Stimulated activated effector memory CD8-positive, alpha-beta T cell treated with anti-CD3 and anti-CD28 coated beads, Interleukin-12 subunit alpha, Interleukin-12 subunit beta, amount 100 ng/mL, for 72 hours (primary cell): Measurements from ENCODE around the gene GABRR3.
"Not testable (repeated sequence)": the region's sequence is repeated elsewhere in the genome, so short reads cannot be mapped to it uniquely, and the experiment has no call there.

Experiments used
- ATAC-seq: fragments of 150-1000 bp; cut with Tn5 transposase; 2 replicates; pipeline ENCODE4 v1.10.0; 2021
- DNase-seq, 2 donors: peaks; one replicate each; pipeline ENCODE4 v3.0.0; 2021 to 2022; ENCODE audit warnings: low spot score in 2 of 2
- H3K27ac Mint-ChIP-seq: one replicate; pipeline ENCODE4 v1.8.0; 2022; ENCODE audit warnings: mild to moderate bottlenecking, mixed read lengths
- H3K36me3 Mint-ChIP-seq: one replicate; pipeline ENCODE4 v1.8.0; 2022; ENCODE audit warnings: mild to moderate bottlenecking, mixed read lengths
- H3K4me1 Mint-ChIP-seq: one replicate; pipeline ENCODE4 v1.8.0; 2022; ENCODE audit warnings: mixed read lengths
- H3K4me3 Mint-ChIP-seq: one replicate; pipeline ENCODE4 v1.8.0; 2022; ENCODE audit warnings: mild to moderate bottlenecking, mixed read lengths
- H3K9me3 Mint-ChIP-seq: one replicate; pipeline ENCODE4 v1.8.0; 2022; ENCODE audit warnings: mixed read lengths

The GABRR3 gene

DNA sequence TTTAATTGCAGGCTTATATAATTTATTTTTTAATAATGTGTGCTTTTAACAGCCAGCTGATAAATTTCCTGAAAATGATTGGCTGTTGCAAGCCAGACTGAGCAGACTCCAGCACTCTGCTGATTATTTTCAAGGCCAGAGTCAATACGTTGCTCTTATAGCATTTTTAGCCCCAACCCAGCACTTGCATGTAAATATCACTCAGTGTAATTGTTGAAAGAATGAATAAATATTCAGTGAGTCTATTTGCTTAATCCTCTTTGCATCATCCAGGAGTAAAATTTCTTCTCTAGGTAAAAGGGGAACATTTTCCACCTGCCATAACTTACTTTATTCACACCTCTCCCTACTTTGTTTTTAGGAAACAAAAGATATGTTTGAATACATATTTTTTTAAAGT is 2.9 kb downstream of the GABRR3 start:
- ATAC-seq (no peak), DNase-seq (no peak)
- Mint-ChIP-seq H3K27ac (no peak overlapping the region), H3K4me3 (no peak overlapping the region), H3K9me3 (no peaks in the 10 kb centered on the region), H3K36me3 (no peaks in the 10 kb centered on the region), H3K4me1 (peaks cover 13% of the 10 kb centered on the region)

- peak overlapping the region; percentile 6 for H3K4me3 Mint-ChIP-seq
- DNase-seq (no peak), ATAC-seq (no peak)
- peak overlapping the region; percentile 62 for H3K27ac Mint-ChIP-seq
- H3K9me3 Mint-ChIP-seq: no peaks in the 10 kb centered on the region
- H3K36me3 Mint-ChIP-seq: no peaks in the 10 kb centered on the region
- peaks cover 13% of the 10 kb centered on the region for H3K4me1 Mint-ChIP-seq
These were observed 6.0 kb downstream of the GABRR3 start for GRCh38 chr3:98029083-98029482.

DNA sequence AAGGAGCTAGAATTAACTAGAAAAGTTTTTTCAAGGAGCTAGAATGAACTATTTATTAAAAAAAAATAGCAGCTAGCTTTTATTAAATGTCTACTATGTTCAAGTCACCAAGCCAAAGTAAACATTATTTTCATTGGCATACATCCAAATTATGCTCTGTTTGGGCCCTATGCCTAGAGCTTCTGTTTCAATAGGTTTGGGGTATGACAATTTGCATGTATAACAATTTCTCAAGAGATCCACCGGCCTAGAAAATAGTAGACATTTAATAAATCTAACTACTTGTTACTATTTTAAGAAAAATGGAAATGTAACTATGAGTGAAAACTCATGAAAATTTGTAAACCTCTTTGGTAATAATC is 8.0 kb downstream of the GABRR3 start:
- ATAC-seq: no peak
- Mint-ChIP-seq H3K36me3 (no peaks in the 10 kb centered on the region), H3K9me3 (no peaks in the 10 kb centered on the region), H3K4me3 (no peak overlapping the region), H3K27ac (no peak overlapping the region), H3K4me1 (peaks cover 13% of the 10 kb centered on the region)
- no peak for DNase-seq

DNA sequence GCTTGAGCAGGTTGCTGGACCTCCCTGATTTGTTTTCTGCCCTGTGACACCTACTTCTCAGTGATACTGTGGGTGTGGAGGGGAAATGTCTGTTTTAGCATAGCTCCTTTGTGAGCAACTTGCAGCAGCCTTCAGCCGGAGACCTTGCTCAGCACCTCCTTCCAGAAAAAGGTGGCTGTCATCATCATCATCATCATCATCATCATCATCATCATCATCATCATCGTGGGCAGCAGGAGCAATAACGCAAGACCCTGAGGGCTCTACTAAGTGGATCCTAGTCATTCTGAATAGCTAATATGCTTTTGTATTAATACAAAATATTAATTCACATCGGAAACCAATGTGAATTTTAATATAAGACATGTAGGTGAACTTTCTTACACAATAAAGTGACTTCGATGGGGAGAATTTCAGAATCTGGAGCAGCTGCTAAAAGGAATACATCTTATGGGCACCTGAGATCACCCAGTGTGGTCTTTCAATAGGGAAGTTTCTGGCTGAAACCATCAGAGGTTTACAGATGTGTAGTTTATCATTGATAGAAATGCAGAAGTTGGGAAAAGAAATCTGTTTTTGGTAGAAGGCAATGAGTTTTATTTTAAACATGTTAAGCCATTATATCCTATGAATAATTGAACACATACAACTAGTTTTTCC is 8.6 kb downstream of the GABRR3 start:
- ATAC-seq: no peak
- no peak overlapping the region for H3K27ac Mint-ChIP-seq
- no peak for DNase-seq
- H3K36me3 Mint-ChIP-seq: no peaks in the 10 kb centered on the region
- H3K4me3 Mint-ChIP-seq: no peak overlapping the region
- peaks cover 13% of the 10 kb centered on the region for H3K4me1 Mint-ChIP-seq
- no peaks in the 10 kb centered on the region for H3K9me3 Mint-ChIP-seq

DNA sequence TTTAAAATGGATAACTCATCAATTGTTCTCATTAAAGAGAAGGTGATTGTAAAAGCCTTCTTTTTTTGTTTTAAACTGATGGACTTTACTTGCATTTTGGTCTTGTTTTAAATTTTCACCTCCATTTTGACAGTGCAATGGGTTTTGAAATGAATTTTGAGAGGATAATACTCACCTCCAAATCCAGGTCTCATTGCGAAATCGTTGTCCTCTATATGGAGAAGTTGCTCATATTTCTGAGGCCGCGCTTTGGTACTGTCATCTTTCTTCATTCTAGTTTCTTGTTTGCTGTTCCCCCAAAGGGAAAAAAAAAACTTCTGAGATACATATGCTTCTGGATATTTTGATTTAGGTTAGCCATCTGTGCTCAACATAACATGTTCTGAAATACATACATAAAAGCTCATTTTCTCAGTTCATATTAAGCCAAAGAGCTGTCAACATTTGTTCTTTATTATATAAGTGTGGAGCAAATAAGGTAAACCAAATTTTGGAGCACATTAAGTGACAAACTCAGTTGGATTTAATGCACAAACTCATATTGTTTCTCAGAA is 9.6 kb downstream of the GABRR3 start:
- no peaks in the 10 kb centered on the region for H3K36me3 Mint-ChIP-seq
- DNase-seq (no peak), ATAC-seq (no peak)
- H3K27ac Mint-ChIP-seq: no peak overlapping the region
- H3K9me3 Mint-ChIP-seq: no peaks in the 10 kb centered on the region
- H3K4me3 Mint-ChIP-seq: no peak overlapping the region
- peaks cover 13% of the 10 kb centered on the region for H3K4me1 Mint-ChIP-seq

DNA sequence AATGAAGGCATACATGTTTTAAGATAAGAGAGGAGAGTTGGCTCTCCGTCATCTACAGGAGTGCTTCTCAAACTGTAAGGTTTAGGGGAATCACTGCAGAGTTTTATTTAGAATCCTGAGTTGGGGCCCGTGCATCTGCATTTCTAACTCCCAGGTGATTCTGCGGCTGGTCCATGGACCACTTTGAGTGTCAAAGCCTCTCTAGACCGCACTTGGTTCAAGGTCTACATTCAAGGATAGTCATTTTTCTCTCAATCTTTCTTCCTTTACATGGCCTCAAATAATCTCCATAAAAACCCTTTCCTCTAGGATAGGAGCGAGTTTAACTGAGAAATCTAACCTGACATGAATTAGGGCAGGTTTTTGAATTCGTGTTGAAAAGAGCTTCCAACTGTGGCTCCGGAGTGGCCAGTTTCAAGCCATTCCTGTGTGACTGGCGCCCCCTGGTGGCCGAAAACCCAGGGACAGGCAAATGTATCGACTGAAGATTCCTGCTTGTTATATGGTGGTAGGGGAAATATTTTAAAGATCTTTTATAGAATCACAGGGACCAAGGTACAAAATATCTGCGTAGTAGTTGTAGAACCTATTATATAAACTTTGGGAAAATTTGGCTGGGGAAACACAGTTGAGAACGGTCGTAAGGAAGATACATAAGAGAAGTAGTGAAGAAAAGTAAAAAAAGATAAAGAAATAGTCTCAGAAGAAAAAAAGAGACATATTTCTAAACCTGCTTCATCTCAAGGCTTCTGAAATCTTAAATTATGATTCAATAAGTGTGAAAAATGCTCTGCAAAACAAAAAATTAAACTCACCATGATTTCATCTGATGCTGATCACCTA is 11.9 kb downstream of the GABRR3 start:
- peak overlapping the region; percentile 43 for H3K27ac Mint-ChIP-seq
- H3K9me3 Mint-ChIP-seq: no peaks in the 10 kb centered on the region
- H3K4me1 Mint-ChIP-seq: peaks cover under 1% of the 10 kb centered on the region
- DNase-seq (peak; percentile 94 to 96), ATAC-seq (peak; percentile 83)
- H3K4me3 Mint-ChIP-seq: no peak overlapping the region
- no peaks in the 10 kb centered on the region for H3K36me3 Mint-ChIP-seq

DNA sequence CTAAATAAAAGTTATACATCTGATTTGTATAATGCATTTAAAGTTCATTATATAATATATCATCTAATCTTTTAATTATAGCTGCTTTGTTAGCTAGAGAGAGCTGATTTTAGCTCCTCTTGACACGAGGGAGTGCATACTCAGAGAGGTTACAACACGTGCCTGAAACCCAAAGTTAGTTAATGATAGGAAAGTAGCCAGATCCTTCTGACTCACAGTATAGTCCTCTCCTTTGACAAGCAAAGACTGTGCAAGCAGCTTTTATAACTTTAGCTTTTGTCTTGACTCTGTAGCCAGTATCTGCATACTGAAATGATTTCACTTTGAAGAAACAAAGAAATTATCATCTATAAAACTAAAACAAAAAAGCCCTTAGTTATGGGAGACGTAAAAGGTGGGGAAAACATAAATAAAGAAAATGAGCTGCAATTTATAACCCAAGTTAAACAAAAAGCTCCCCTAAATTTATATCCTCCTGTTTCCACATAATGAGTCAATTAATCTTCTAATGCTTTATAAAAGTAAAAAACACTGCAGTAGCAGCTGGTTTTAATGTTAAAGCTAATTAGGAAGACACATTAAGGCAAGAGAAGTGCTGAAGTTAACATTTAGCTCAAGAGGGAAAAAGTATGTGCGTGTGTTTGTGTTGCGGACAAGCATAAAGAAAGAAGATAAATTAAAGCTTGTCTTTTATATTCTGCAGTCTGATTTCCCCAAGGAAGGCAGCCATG is 13.1 kb downstream of the GABRR3 start:
- no peaks in the 10 kb centered on the region for H3K36me3 Mint-ChIP-seq
- ATAC-seq: no peak
- H3K27ac Mint-ChIP-seq: no peak overlapping the region

DNA sequence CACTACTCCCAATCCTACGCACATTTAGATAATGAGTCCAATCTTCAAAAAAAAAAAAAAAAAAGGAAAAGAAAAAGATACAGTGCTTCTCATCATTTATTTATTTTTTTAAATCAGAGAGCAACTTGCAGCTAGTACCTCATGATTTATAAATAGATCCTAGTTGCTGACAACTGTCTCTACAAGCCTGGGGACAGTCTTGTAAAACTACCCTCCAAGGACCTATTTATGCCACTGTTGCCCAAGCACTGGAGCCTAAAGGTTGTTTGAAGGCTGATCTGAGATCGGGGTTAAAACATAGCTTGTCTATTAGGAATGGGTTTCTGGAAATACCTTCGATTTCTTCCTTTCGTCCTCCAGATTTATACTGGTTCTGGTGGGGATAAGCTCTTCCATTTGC is 14.7 kb downstream of the GABRR3 start:
- H3K9me3 Mint-ChIP-seq: no peaks in the 10 kb centered on the region
- DNase-seq: no peak
- no peak overlapping the region for H3K27ac Mint-ChIP-seq
- H3K4me3 Mint-ChIP-seq: no peak overlapping the region
- no peaks in the 10 kb centered on the region for H3K4me1 Mint-ChIP-seq
- no peak for ATAC-seq
- no peaks in the 10 kb centered on the region for H3K36me3 Mint-ChIP-seq

More for the DNA sequence above, 13.1 kb downstream of the GABRR3 start:
- no peaks in the 10 kb centered on the region for H3K4me1 Mint-ChIP-seq
- H3K4me3 Mint-ChIP-seq: no peak overlapping the region
- DNase-seq: no peak
- H3K9me3 Mint-ChIP-seq: no peaks in the 10 kb centered on the region

DNA sequence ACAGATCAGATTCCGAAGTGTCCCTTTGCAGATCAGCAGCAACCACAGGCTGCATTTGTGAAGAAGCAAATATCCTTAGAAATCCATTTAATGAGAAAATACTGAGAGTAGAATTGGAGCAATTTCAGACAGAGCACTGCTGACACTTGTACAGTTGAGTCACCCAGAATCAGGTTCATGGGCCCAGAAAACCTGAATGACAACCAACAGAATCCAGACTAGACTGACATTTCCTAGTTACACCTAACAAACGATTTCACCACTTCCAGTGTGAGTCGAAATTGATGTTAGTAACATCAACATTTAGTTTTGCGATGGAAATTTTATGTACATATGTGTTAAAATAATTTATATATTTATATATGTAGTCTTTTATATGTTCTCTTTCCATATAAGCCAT is 16.8 kb downstream of the GABRR3 start:
- ATAC-seq: no peak
- H3K36me3 Mint-ChIP-seq: no peaks in the 10 kb centered on the region
- no peaks in the 10 kb centered on the region for H3K4me1 Mint-ChIP-seq
- H3K4me3 Mint-ChIP-seq: no peak overlapping the region
- H3K27ac Mint-ChIP-seq: no peak overlapping the region
- no peaks in the 10 kb centered on the region for H3K9me3 Mint-ChIP-seq
- DNase-seq: no peak

DNA sequence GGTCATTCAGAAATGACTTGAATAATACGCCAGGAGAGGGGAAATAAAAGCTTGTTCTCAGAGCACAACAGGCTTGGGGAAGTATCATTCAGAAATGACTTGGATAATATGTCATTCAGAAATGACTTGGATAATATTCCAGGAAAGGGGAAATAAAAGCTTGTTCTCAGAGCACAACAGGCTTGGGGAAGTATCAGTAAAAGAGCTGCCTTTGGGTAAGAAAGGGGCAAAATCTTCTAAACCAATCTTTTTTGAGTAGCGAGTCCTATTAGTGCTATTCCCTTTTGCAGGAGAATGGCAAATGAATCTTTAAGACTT is 20.9 kb downstream of the GABRR3 start:
- ATAC-seq: no peak

DNA sequence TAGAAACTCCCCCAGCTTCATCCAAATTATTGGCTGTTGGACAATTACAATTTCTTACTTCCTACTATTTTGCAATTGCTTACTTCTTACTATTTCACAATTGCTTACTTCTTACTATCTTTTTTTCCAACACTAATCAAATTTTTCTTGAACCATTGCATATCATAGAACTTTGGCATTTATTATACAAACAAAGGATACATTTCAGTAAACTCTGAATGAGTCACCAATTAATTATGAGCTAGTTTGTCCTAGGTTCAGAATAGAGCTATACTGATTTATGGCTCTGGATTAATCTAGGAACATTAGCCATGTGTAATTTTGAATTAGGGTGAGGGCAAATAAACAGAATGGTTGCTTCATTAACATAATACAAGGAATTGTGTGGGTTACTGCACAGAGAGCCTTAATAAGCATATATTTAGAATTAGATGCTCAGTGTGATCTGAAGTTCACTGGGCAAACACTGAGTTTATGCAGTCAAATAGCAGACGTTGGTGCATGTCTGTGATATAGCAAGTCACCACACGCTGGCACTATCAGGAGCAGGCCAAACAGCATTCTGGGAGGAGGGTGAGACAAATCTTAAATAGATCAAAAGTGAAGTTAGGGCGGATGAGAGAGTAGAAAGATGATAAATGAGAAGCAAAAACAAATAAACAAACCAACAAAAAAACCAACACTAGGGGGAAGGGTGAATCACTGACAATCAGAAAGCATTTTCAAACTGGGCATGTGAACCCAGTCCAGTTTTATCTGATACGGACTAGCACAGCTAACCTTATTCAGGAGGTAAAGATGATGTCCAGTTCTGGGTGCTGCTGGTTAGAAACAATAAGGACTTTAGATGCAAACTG is 21.5 kb downstream of the GABRR3 start:
- H3K27ac Mint-ChIP-seq: no peak overlapping the region
- DNase-seq: no peak
- no peaks in the 10 kb centered on the region for H3K36me3 Mint-ChIP-seq
- H3K4me3 Mint-ChIP-seq: no peak overlapping the region
- no peak for ATAC-seq
- H3K9me3 Mint-ChIP-seq: no peaks in the 10 kb centered on the region
- H3K4me1 Mint-ChIP-seq: no peaks in the 10 kb centered on the region

More for the DNA sequence above, 20.9 kb downstream of the GABRR3 start:
- Mint-ChIP-seq H3K27ac (no peak overlapping the region), H3K9me3 (no peaks in the 10 kb centered on the region), H3K4me1 (no peaks in the 10 kb centered on the region), H3K36me3 (no peaks in the 10 kb centered on the region), H3K4me3 (no peak overlapping the region)
- DNase-seq: no peak

GRCh38 chr3:98012979-98013378 is 22.1 kb downstream of the GABRR3 start:
- no peaks in the 10 kb centered on the region for H3K9me3 Mint-ChIP-seq
- H3K27ac Mint-ChIP-seq: no peak overlapping the region
- no peaks in the 10 kb centered on the region for H3K4me1 Mint-ChIP-seq
- no peaks in the 10 kb centered on the region for H3K36me3 Mint-ChIP-seq
- ATAC-seq (no peak), DNase-seq (no peak)
- H3K4me3 Mint-ChIP-seq: no peak overlapping the region

- ATAC-seq, H3K4me3 Mint-ChIP-seq, H3K36me3 Mint-ChIP-seq, DNase-seq, H3K4me1 Mint-ChIP-seq, H3K9me3 Mint-ChIP-seq, H3K27ac Mint-ChIP-seq: not testable (repeated sequence)
These were observed 24.1 kb downstream of the GABRR3 start for GRCh38 chr3:98010883-98011449.

GRCh38 chr3:98010194-98010882 is 24.8 kb downstream of the GABRR3 start:
- Mint-ChIP-seq H3K4me3 (no peak overlapping the region), H3K4me1 (peaks cover 8% of the 10 kb centered on the region), H3K9me3 (no peaks in the 10 kb centered on the region), H3K36me3 (no peaks in the 10 kb centered on the region), H3K27ac (no peak overlapping the region)
- no peak for ATAC-seq
- no peak for DNase-seq
